B cell (primary cell): Measurements from ENCODE around the gene SUV39H2.

Source experiments
- CTCF ChIP-seq: fragments of 200-600 bp; IDR thresholded peaks from one replicate; pipeline ENCODE4 v1.8.0; 2022; ENCODE audit warnings: antibody characterized with exemption, mild to moderate bottlenecking
- EZH2 ChIP-seq: IDR thresholded peaks from 2 replicates; pipeline ENCODE4 v1.6.1; 2012; ENCODE audit warnings: borderline replicate concordance, low read depth, mild to moderate bottlenecking, moderate library complexity, low read length; ENCODE audit not compliant: insufficient read depth, poor library complexity, severe bottlenecking

- no peak for TF ChIP-seq CTCF
- TF ChIP-seq EZH2 = no peak
Measured at GRCh38 chr10:14926061-14926470, 47.4 kb downstream of the SUV39H2 start.
